GM12865 (cell line): ENCODE data around the gene DCLK1.
"Not testable (repeated sequence)": the region's sequence is repeated elsewhere in the genome, so short reads cannot be mapped to it uniquely, and the experiment has no call there.

Experiments used
- DNase-seq: peaks from one replicate; pipeline ENCODE4 v3.0.0; 2010; ENCODE audit warnings: low read depth
- H3K4me3 ChIP-seq: 2 replicates; pipeline ENCODE4 v1.5.1; 2011; ENCODE audit warnings: mild to moderate bottlenecking, low read depth, low read length, control low read depth
- CTCF ChIP-seq: IDR thresholded peaks from 2 replicates; pipeline ENCODE4 v1.5.1; 2011; ENCODE audit warnings: low read length, control low read depth, low read depth, inconsistent platforms; ENCODE audit not compliant: insufficient read depth; ENCODE audit errors: missing control alignments

DCLK1 gene

GRCh38 chr13:36105726-36106125, 25.5 kb downstream of the DCLK1 start:
- TF ChIP-seq CTCF, result no peak
- DNase-seq, result no peak

GRCh38 chr13:36102721-36103120, 28.5 kb downstream of the DCLK1 start:
- DNase-seq, result no peak
- no peak for TF ChIP-seq CTCF
- no peak overlapping the region for H3K4me3 ChIP-seq

More at GRCh38 chr13:36105726-36106125, 25.5 kb downstream of the DCLK1 start:
- no peak overlapping the region for H3K4me3 ChIP-seq

DNA sequence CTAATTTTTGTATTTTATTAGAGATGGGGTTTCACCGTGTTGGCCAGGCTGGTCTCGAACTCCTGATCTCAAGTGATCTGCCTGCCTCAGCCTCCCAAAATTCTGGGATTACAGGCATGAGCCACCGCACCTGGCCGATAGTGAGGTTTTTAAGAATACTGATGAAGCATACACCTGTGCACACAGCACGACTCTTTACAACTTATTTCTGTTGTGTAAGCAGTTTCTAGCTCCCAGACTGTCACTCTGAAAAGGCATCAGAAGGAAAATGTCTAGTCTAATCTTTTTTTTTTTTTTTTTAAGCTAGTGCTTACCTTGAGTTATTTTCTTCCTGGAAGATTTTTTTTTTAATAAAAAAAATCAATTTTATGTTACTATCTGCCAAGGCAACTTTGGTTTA, 29.3 kb downstream of the DCLK1 start:
- H3K4me3 ChIP-seq, DNase-seq: not testable (repeated sequence)

GRCh38 chr13:36101157-36101556, 30.0 kb downstream of the DCLK1 start:
- TF ChIP-seq CTCF, result no peak
- H3K4me3 ChIP-seq, result no peak overlapping the region
- no peak for DNase-seq

- no peak for DNase-seq
Measured at GRCh38 chr13:36098080-36098479, 33.1 kb downstream of the DCLK1 start.

GRCh38 chr13:36096461-36097416, 34.4 kb downstream of the DCLK1 start:
- DNase-seq, result no peak

More at GRCh38 chr13:36098080-36098479, 33.1 kb downstream of the DCLK1 start:
- no peak for TF ChIP-seq CTCF
- no peak overlapping the region for H3K4me3 ChIP-seq

More at GRCh38 chr13:36096461-36097416, 34.4 kb downstream of the DCLK1 start:
- H3K4me3 ChIP-seq, result no peak overlapping the region
- no peak for TF ChIP-seq CTCF
